ENCODE data around the gene TXNDC2.

TXNDC2 gene

GRCh38 chr18:9931678-9932077 lies 45.9 kb downstream of the TXNDC2 start:
- DNase-seq (ENCODE audit: low spot score): no peak

GRCh38 chr18:9933865-9934264 lies 48.1 kb downstream of the TXNDC2 start:
- no peak for DNase-seq (ENCODE audit: low spot score)

- DNase-seq (ENCODE audit: low spot score): no peak
These were observed 48.5 kb downstream of the TXNDC2 start for GRCh38 chr18:9934274-9934673.

Measured in hematopoietic multipotent progenitor cell treated with erythropoietin and hydrocortisone succinate and interleukin-3 and kit ligand, for 17 days (in vitro differentiated cells).